Uterus (tissue), 4 donors: ENCODE data around the gene EYS. TPM values are rescaled to one million over a fixed set of nuclear protein-coding genes. Genes with fewer than 3 reads are reported as not detected.

Experiments
- DNase-seq, 2 donors: peaks; one replicate each; pipeline ENCODE4 v3.0.0-alpha.2; 2019 to 2020
- H3K27ac ChIP-seq, 2 donors: fragments of 200-600 bp; sonication (generic); 1 replicate in 1 of 2; 2 replicates in 1 of 2; pipeline ENCODE4 v1.5.1; 2016 to 2018
- H3K27me3 ChIP-seq, 2 donors: fragments of 200-600 bp; sonication (generic); one replicate each; pipeline ENCODE4 v1.5.1; 2018 to 2019; ENCODE audit warnings: control low read depth in 1 of 2
- H3K36me3 ChIP-seq, 2 donors: fragments of 200-600 bp; sonication (generic); one replicate each; pipeline ENCODE4 v1.5.1; 2019; ENCODE audit warnings: control low read depth in 1 of 2
- H3K4me1 ChIP-seq, 2 donors: fragments of 200-600 bp; sonication (generic); one replicate each; pipeline ENCODE4 v1.5.1; 2018 to 2019; ENCODE audit warnings: control low read depth in 1 of 2
- H3K4me3 ChIP-seq, 2 donors: fragments of 200-600 bp; sonication (generic); 1 replicate in 1 of 2; 2 replicates in 1 of 2; pipeline ENCODE4 v1.5.1; 2018 to 2019; ENCODE audit warnings: mild to moderate bottlenecking in 1 of 2
- H3K9me3 ChIP-seq, 2 donors: fragments of 200-600 bp; sonication (generic); one replicate each; pipeline ENCODE4 v1.5.1; 2019; ENCODE audit warnings: control low read depth in 1 of 2
- POLR2A ChIP-seq, 2 donors: fragments of 450-650 bp; IDR thresholded peaks; one replicate each; pipeline ENCODE4 v1.6.1; 2016; ENCODE audit warnings: antibody characterized with exemption in 2 of 2, mild to moderate bottlenecking in 1 of 2, moderate library complexity in 1 of 2
- intact Hi-C: fragments of 100-400 bp; cut with DNase I; formaldehyde crosslinking; loops from one replicate; pipeline ENCODE4 v1.15.1; 2023; ENCODE audit warnings: low total_unique reads
- total RNA-seq, 4 donors: library from RNA; depleted of rRNA in 3 of 4; stranded (reverse); fragments of >200 nt in 3 of 4; gene quantifications; one replicate each; pipeline versions ENCODE4 v1.1.0 to v1.2.4, GENCODE V29; 2014 to 2023
- TF ChIP-seq, protein P1 (sequence below), 4 experiments: fragments of 200-600 bp in 2 of 4; fragments of 450-650 bp in 2 of 4; sonication (generic) in 2 of 4; IDR thresholded peaks; one replicate each; pipeline ENCODE4 v1.5.1; 2016 to 2019; ENCODE audit warnings: antibody characterized with exemption in 4 of 4, mild to moderate bottlenecking in 2 of 4, moderate library complexity in 1 of 4
- donor health status: DM: yes; HTN: yes; CAD: no.

EYS gene
- total RNA-seq, 4 donors from 2014 or later = 1.3 TPM; not detected in 3

GRCh38 chr6:64231928-64232327, 1475.1 kb downstream of the EYS start:
- H3K27ac ChIP-seq = no peak overlapping the region
- no peaks in the 10 kb centered on the region for H3K9me3 ChIP-seq
- intact Hi-C loops = no loop called here
- TF ChIP-seq, protein P1, sequence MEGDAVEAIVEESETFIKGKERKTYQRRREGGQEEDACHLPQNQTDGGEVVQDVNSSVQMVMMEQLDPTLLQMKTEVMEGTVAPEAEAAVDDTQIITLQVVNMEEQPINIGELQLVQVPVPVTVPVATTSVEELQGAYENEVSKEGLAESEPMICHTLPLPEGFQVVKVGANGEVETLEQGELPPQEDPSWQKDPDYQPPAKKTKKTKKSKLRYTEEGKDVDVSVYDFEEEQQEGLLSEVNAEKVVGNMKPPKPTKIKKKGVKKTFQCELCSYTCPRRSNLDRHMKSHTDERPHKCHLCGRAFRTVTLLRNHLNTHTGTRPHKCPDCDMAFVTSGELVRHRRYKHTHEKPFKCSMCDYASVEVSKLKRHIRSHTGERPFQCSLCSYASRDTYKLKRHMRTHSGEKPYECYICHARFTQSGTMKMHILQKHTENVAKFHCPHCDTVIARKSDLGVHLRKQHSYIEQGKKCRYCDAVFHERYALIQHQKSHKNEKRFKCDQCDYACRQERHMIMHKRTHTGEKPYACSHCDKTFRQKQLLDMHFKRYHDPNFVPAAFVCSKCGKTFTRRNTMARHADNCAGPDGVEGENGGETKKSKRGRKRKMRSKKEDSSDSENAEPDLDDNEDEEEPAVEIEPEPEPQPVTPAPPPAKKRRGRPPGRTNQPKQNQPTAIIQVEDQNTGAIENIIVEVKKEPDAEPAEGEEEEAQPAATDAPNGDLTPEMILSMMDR (IDR thresholded peaks at IDR 0.05) = no peak
- TF ChIP-seq POLR2A (IDR thresholded peaks at IDR 0.05) = no peak
- H3K4me3 ChIP-seq = no peak overlapping the region
- no peak for DNase-seq
- H3K27me3 ChIP-seq = no peaks in the 10 kb centered on the region
- H3K36me3 ChIP-seq = no peaks in the 10 kb centered on the region
- H3K4me1 ChIP-seq = no peaks in the 10 kb centered on the region

DNA sequence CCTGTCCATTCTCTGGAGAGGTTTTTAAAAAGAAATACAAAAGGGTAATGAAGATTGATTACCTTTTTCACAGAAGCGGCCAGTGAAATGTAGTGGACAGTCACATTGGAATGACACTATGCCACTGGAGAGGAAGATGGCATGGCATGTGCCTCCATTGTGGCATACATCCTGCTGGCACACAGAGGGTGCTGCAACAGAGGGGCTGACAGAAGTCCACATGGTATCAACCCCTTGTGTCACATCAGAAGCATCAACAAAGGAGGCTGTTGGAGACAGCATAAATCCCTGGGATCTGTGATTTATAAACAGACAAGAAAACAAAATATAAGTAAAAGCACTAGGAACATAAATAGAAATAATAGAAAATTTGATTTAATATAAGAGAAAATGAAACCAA, 1476.5 kb downstream of the EYS start:
- Histone ChIP-seq H3K36me3 (no peaks in the 10 kb centered on the region), H3K27ac (no peak overlapping the region), H3K27me3 (no peaks in the 10 kb centered on the region), H3K4me3 (no peak overlapping the region), H3K9me3 (no peaks in the 10 kb centered on the region), H3K4me1 (no peaks in the 10 kb centered on the region)
- DNase-seq = no peak
- intact Hi-C loops = no loop called here
- TF ChIP-seq, protein P1 (IDR thresholded peaks at IDR 0.05) = no peak
- TF ChIP-seq POLR2A (IDR thresholded peaks at IDR 0.05) = no peak

DNA sequence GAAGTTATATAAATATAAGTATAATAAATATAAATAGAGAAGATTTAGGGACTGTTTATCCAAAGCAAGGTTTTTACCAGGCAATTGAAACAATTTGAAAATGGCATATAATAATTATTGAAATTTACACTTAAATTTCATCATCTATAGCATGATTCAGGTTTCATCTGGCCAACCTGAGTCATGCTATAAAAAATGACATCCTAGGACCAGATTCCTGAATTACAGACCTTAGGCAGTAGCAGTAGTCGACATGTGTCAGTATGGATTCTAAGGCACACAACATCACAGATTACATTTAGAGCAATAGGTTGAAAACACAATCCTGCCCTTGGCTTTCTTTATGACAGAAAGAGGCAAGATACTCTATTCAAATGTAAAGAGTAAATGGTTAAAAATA, 1479.2 kb downstream of the EYS start:
- H3K36me3 ChIP-seq = no peaks in the 10 kb centered on the region
- no peak for TF ChIP-seq POLR2A (IDR thresholded peaks at IDR 0.05)
- TF ChIP-seq, protein P1 (IDR thresholded peaks at IDR 0.05) = no peak
- H3K4me1 ChIP-seq = no peaks in the 10 kb centered on the region
- intact Hi-C loops = no loop called here
- no peaks in the 10 kb centered on the region for H3K27me3 ChIP-seq
- H3K9me3 ChIP-seq = no peaks in the 10 kb centered on the region
- no peak overlapping the region for H3K27ac ChIP-seq
- H3K4me3 ChIP-seq = no peak overlapping the region
- no peak for DNase-seq

- H3K36me3 ChIP-seq = no peaks in the 10 kb centered on the region
These were observed 1481.5 kb downstream of the EYS start for GRCh38 chr6:64225503-64225902.

GRCh38 chr6:64224819-64225218, 1482.2 kb downstream of the EYS start:
- no peaks in the 10 kb centered on the region for H3K4me1 ChIP-seq
- no peaks in the 10 kb centered on the region for H3K9me3 ChIP-seq
- TF ChIP-seq, protein P1 (IDR thresholded peaks at IDR 0.05) = no peak
- H3K4me3 ChIP-seq = no peak overlapping the region
- DNase-seq = no peak
- no peaks in the 10 kb centered on the region for H3K27me3 ChIP-seq
- H3K27ac ChIP-seq = no peak overlapping the region
- intact Hi-C loops = no loop called here
- no peaks in the 10 kb centered on the region for H3K36me3 ChIP-seq

More at GRCh38 chr6:64225503-64225902, 1481.5 kb downstream of the EYS start:
- DNase-seq = no peak
- Histone ChIP-seq H3K4me1 (no peaks in the 10 kb centered on the region), H3K4me3 (no peak overlapping the region), H3K9me3 (no peaks in the 10 kb centered on the region), H3K27ac (no peak overlapping the region), H3K27me3 (no peaks in the 10 kb centered on the region)
- TF ChIP-seq POLR2A (IDR thresholded peaks at IDR 0.05) = no peak
- TF ChIP-seq, protein P1 (IDR thresholded peaks at IDR 0.05) = no peak
- intact Hi-C loops = no loop called here
